Parathyroid adenoma (tissue), 2 donors: ENCODE measurements around the gene SNTB2.
"Not testable (repeated sequence)": the region's sequence is repeated elsewhere in the genome, so short reads cannot be mapped to it uniquely, and the experiment has no call there.

Experiments used
- H2AFZ ChIP-seq: fragments of 300-600 bp; sonication (generic); one replicate; pipeline ENCODE4 v1.7.0; 2017; ENCODE audit warnings: antibody characterized with exemption, mild to moderate bottlenecking
- H3K27ac ChIP-seq: fragments of 300-600 bp; sonication (generic); one replicate; pipeline ENCODE4 v1.7.0; 2017
- H3K27me3 ChIP-seq: fragments of 300-600 bp; sonication (generic); one replicate; pipeline ENCODE4 v1.7.0; 2017; ENCODE audit warnings: low read length; ENCODE audit not compliant: control insufficient read depth, insufficient read depth
- H3K36me3 ChIP-seq: fragments of 300-600 bp; sonication (generic); one replicate; pipeline ENCODE4 v1.7.0; 2017; ENCODE audit warnings: low read length; ENCODE audit not compliant: control insufficient read depth, insufficient read depth
- H3K4me1 ChIP-seq: fragments of 300-600 bp; sonication (generic); one replicate; pipeline ENCODE4 v1.7.0; 2017; ENCODE audit warnings: control low read depth
- H3K4me2 ChIP-seq: fragments of 300-600 bp; sonication (generic); one replicate; pipeline ENCODE4 v1.7.0; 2017; ENCODE audit warnings: low read length
- H3K4me3 ChIP-seq: fragments of 300-600 bp; sonication (generic); one replicate; pipeline ENCODE4 v1.7.0; 2017; ENCODE audit warnings: low read depth, low read length
- H3K79me2 ChIP-seq: fragments of 300-600 bp; sonication (generic); one replicate; pipeline ENCODE4 v1.7.0; 2017; ENCODE audit warnings: control low read depth
- H3K9ac ChIP-seq: fragments of 300-600 bp; sonication (generic); one replicate; pipeline ENCODE4 v1.7.0; 2017; ENCODE audit warnings: mild to moderate bottlenecking
- H3K9me3 ChIP-seq: fragments of 300-600 bp; sonication (generic); one replicate; pipeline ENCODE4 v1.7.0; 2017; ENCODE audit warnings: low read length; ENCODE audit not compliant: control insufficient read depth
- CTCF ChIP-seq: fragments of 300-600 bp; sonication (generic); IDR thresholded peaks from one replicate; pipeline ENCODE4 v1.7.0; 2017; ENCODE audit warnings: antibody characterized with exemption, mild to moderate bottlenecking
- donor health status: primary hyperparathyroidism.

The SNTB2 gene

GRCh38 chr16:69186642-69187445, at the start of gene SNTB2:
SNTB2 (plus strand) TSS chr16:69187164; CDS start chr16:69187167, 3 bp downstream.
- Histone ChIP-seq H2AFZ (peak within 1 kb of the TSS; percentile 88), H3K9ac (peak within 1 kb of the TSS; percentile 72), H3K36me3 (no peaks in the 10 kb centered on the region), H3K4me3 (peak within 1 kb of the TSS; percentile 73), H3K27me3 (no peaks in the 10 kb centered on the region), H3K27ac (peak within 1 kb of the TSS; percentile 93), H3K79me2 (peaks cover 15% of the 10 kb centered on the region), H3K9me3 (no peaks in the 10 kb centered on the region), H3K4me2 (peak within 1 kb of the TSS; percentile 81), H3K4me1 (peaks cover 26% of the 10 kb centered on the region)
- no peak for TF ChIP-seq CTCF

- Histone ChIP-seq H3K79me2 (peaks cover 10% of the 10 kb centered on the region), H3K36me3 (no peaks in the 10 kb centered on the region), H2AFZ (no peak overlapping the region), H3K9ac (no peak overlapping the region), H3K9me3 (no peaks in the 10 kb centered on the region), H3K4me3 (no peak overlapping the region), H3K4me2 (no peak overlapping the region), H3K4me1 (no peaks in the 10 kb centered on the region), H3K27me3 (no peaks in the 10 kb centered on the region), H3K27ac (no peak overlapping the region)
- no peak for TF ChIP-seq CTCF
Observed at GRCh38 chr16:69138608-69139007, 48.4 kb upstream of the SNTB2 start.

GRCh38 chr16:69139464-69139863, 47.5 kb upstream of the SNTB2 start:
- not testable (repeated sequence) for H3K36me3 ChIP-seq, H2AFZ ChIP-seq, H3K9ac ChIP-seq, H3K27me3 ChIP-seq, H3K27ac ChIP-seq, H3K4me1 ChIP-seq, H3K9me3 ChIP-seq, H3K4me2 ChIP-seq, H3K4me3 ChIP-seq, H3K79me2 ChIP-seq

- Histone ChIP-seq H3K4me3 (no peak overlapping the region), H3K27me3 (no peaks in the 10 kb centered on the region), H3K36me3 (no peaks in the 10 kb centered on the region), H3K27ac (no peak overlapping the region), H3K9me3 (no peaks in the 10 kb centered on the region), H3K4me1 (no peaks in the 10 kb centered on the region), H3K4me2 (no peak overlapping the region), H2AFZ (no peak overlapping the region), H3K79me2 (peaks cover 10% of the 10 kb centered on the region), H3K9ac (no peak overlapping the region)
- TF ChIP-seq CTCF = no peak
Observed at GRCh38 chr16:69141014-69141413, 46.0 kb upstream of the SNTB2 start.

GRCh38 chr16:69141936-69142335, 45.0 kb upstream of the SNTB2 start:
- H3K9ac ChIP-seq = no peak overlapping the region
- no peak overlapping the region for H3K4me2 ChIP-seq
- no peaks in the 10 kb centered on the region for H3K4me1 ChIP-seq
- H3K9me3 ChIP-seq = no peaks in the 10 kb centered on the region
- H2AFZ ChIP-seq = no peak overlapping the region
- H3K27me3 ChIP-seq = no peaks in the 10 kb centered on the region
- H3K36me3 ChIP-seq = no peaks in the 10 kb centered on the region
- TF ChIP-seq CTCF = no peak
- no peak overlapping the region for H3K27ac ChIP-seq
- H3K4me3 ChIP-seq = no peak overlapping the region
- H3K79me2 ChIP-seq = peaks cover 10% of the 10 kb centered on the region
